NCI-H2227 treated with DMSO at 0.1 percent for 48 hours (cell line): ENCODE measurements around the gene FBXL7.

Experiments
- DNase-seq: peaks from one replicate; lab custom pipeline; 2025; lab: John Stamatoyannopoulos, UW

FBXL7 gene

GRCh38 chr5:15718421-15719179, 218.6 kb downstream of the FBXL7 start:
- DNase-seq = no peak

GRCh38 chr5:15719784-15720183, 219.8 kb downstream of the FBXL7 start:
- DNase-seq = no peak

GRCh38 chr5:15720515-15720914, 220.5 kb downstream of the FBXL7 start:
- no peak for DNase-seq

- DNase-seq = no peak
Observed at GRCh38 chr5:15722305-15722704, 222.3 kb downstream of the FBXL7 start.

GRCh38 chr5:15727375-15727774, 227.4 kb downstream of the FBXL7 start:
- DNase-seq = no peak

GRCh38 chr5:15728811-15729210, 228.8 kb downstream of the FBXL7 start:
- DNase-seq = no peak

- DNase-seq = no peak
Observed at GRCh38 chr5:15731699-15732098, 231.7 kb downstream of the FBXL7 start.

GRCh38 chr5:15734058-15734457, 234.1 kb downstream of the FBXL7 start:
- no peak for DNase-seq

- no peak for DNase-seq
Observed at GRCh38 chr5:15737036-15737821, 237.2 kb downstream of the FBXL7 start.

- DNase-seq = no peak
Observed at GRCh38 chr5:15737871-15738664, 238.1 kb downstream of the FBXL7 start.

GRCh38 chr5:15740383-15740782, 240.4 kb downstream of the FBXL7 start:
- DNase-seq = no peak

- no peak for DNase-seq
Observed at GRCh38 chr5:15741591-15741990, 241.6 kb downstream of the FBXL7 start.

- DNase-seq = no peak
Observed at GRCh38 chr5:15746833-15747232, 246.9 kb downstream of the FBXL7 start.

- no peak for DNase-seq
Observed at GRCh38 chr5:15748266-15748665, 248.3 kb downstream of the FBXL7 start.

- no peak for DNase-seq
Observed at GRCh38 chr5:15752663-15753285, 252.8 kb downstream of the FBXL7 start.

- DNase-seq = no peak
Observed at GRCh38 chr5:15753752-15754151, 253.8 kb downstream of the FBXL7 start.

- no peak for DNase-seq
Observed at GRCh38 chr5:15757103-15757502, 257.1 kb downstream of the FBXL7 start.

- DNase-seq = no peak
Observed at GRCh38 chr5:15757619-15758018, 257.6 kb downstream of the FBXL7 start.

GRCh38 chr5:15762668-15763067, 262.7 kb downstream of the FBXL7 start:
- no peak for DNase-seq

- DNase-seq = no peak
Observed at GRCh38 chr5:15763754-15764153, 263.8 kb downstream of the FBXL7 start.

- no peak for DNase-seq
Observed at GRCh38 chr5:15768936-15769335, 269.0 kb downstream of the FBXL7 start.

- DNase-seq = no peak
Observed at GRCh38 chr5:15772131-15772530, 272.2 kb downstream of the FBXL7 start.
